Cardiac fibroblast (primary cell): ENCODE measurements around the gene PIEZO2.
A peak's percentile ranks its signal among the peaks of the same experiment; 100 is the strongest.

Source experiments
- DNase-seq, 2 donors: peaks; one replicate each; pipeline versions ENCODE4 v3.0.0 to v3.0.0-alpha.2; 2010; ENCODE audit warnings: low read depth in 2 of 2
- H3K4me3 ChIP-seq, 2 donors: replicated peaks in 1 of 2; 1 replicate in 1 of 2; 2 replicates in 1 of 2; pipeline ENCODE4 v1.5.1; 2011; ENCODE audit warnings: low read depth in 2 of 2, low read length in 2 of 2, mild to moderate bottlenecking in 2 of 2, moderate library complexity in 1 of 2
- CTCF ChIP-seq: IDR thresholded peaks from one replicate; pipeline ENCODE4 v1.5.1; 2011; ENCODE audit warnings: low read depth, mild to moderate bottlenecking, low read length, inconsistent platforms

PIEZO2 gene

GRCh38 chr18:11009869-11010268, 139.5 kb downstream of the PIEZO2 start:
- no peak for TF ChIP-seq CTCF
- H3K4me3 ChIP-seq: no peak overlapping the region
- DNase-seq: no peak

GRCh38 chr18:11009147-11009546, 140.2 kb downstream of the PIEZO2 start:
- DNase-seq: no peak
- TF ChIP-seq CTCF: no peak
- H3K4me3 ChIP-seq: no peak overlapping the region

- no peak for TF ChIP-seq CTCF
- no peak overlapping the region for H3K4me3 ChIP-seq
- DNase-seq: no peak
These were observed 140.9 kb downstream of the PIEZO2 start for GRCh38 chr18:11008505-11008904.

- DNase-seq: peak; percentile 86 to 96
- TF ChIP-seq CTCF: no peak
- H3K4me3 ChIP-seq: no peak overlapping the region
These were observed 143.8 kb downstream of the PIEZO2 start for GRCh38 chr18:11005528-11005927.

GRCh38 chr18:11004951-11005350, 144.4 kb downstream of the PIEZO2 start:
- DNase-seq: peak; percentile 29 to 63
- no peak for TF ChIP-seq CTCF
- H3K4me3 ChIP-seq: no peak overlapping the region

- peak; percentile 9 to 55 for DNase-seq
- no peak overlapping the region for H3K4me3 ChIP-seq
- no peak for TF ChIP-seq CTCF
These were observed 145.1 kb downstream of the PIEZO2 start for GRCh38 chr18:11004294-11004693.

- no peak overlapping the region for H3K4me3 ChIP-seq
- no peak for TF ChIP-seq CTCF
- no peak for DNase-seq
These were observed 146.6 kb downstream of the PIEZO2 start for GRCh38 chr18:11002796-11003195.
